ENCODE measurements around the gene FCRL2.

FCRL2 gene

GRCh38 chr1:157770442-157771043 lies 6.4 kb downstream of the FCRL2 start:
- TF ChIP-seq OSR1 (CRISPR knock-in tag; IDR thresholded peaks at IDR 0.05) = no peak
- no peak for TF ChIP-seq TOX (CRISPR knock-in tag; IDR thresholded peaks at IDR 0.05; ENCODE audit: borderline replicate concordance)
- TF ChIP-seq ZFP30 (CRISPR knock-in tag; IDR thresholded peaks at IDR 0.05) = no peak
- TF ChIP-seq CSRNP3 (CRISPR knock-in tag; IDR thresholded peaks at IDR 0.05) = no peak
- no peak for TF ChIP-seq ZC3H10 (CRISPR knock-in tag; IDR thresholded peaks at IDR 0.05)
- TF ChIP-seq PATZ1 (CRISPR knock-in tag; IDR thresholded peaks at IDR 0.05; ENCODE audit: borderline replicate concordance) = no peak
- no peak for TF ChIP-seq ZFP3 (CRISPR knock-in tag; IDR thresholded peaks at IDR 0.05)
- no peak for TF ChIP-seq TCF4 (CRISPR knock-in tag; IDR thresholded peaks at IDR 0.05; ENCODE audit: borderline replicate concordance)
- TF ChIP-seq ZNF565 (CRISPR knock-in tag; conservative IDR thresholded peaks at IDR 0.05; ENCODE audit: low read depth) = no peak
- TF ChIP-seq CSDC2 (CRISPR knock-in tag; IDR thresholded peaks at IDR 0.05) = no peak
- ATAC-seq = peak; percentile 54; the same call in 1 of the 3 replicates

GRCh38 chr1:157766792-157767191 lies 10.1 kb downstream of the FCRL2 start:
- no peak for TF ChIP-seq TSHZ2 (CRISPR knock-in tag; IDR thresholded peaks at IDR 0.05)
- no peak for TF ChIP-seq ZFP3 (CRISPR knock-in tag; IDR thresholded peaks at IDR 0.05)
- TF ChIP-seq CSDC2 (CRISPR knock-in tag; IDR thresholded peaks at IDR 0.05) = no peak
- TF ChIP-seq PATZ1 (CRISPR knock-in tag; IDR thresholded peaks at IDR 0.05; ENCODE audit: borderline replicate concordance) = no peak
- TF ChIP-seq PPARA (CRISPR knock-in tag; IDR thresholded peaks at IDR 0.05; ENCODE audit: borderline replicate concordance) = no peak
- no peak for TF ChIP-seq TOX (CRISPR knock-in tag; IDR thresholded peaks at IDR 0.05; ENCODE audit: borderline replicate concordance)
- TF ChIP-seq RARB (CRISPR knock-in tag; IDR thresholded peaks at IDR 0.05) = no peak
- no peak for TF ChIP-seq SNAI2 (CRISPR knock-in tag; IDR thresholded peaks at IDR 0.05)
- no peak for TF ChIP-seq CREB5 (CRISPR knock-in tag; IDR thresholded peaks at IDR 0.05; ENCODE audit: low read depth)
- no peak for TF ChIP-seq POU6F1 (CRISPR knock-in tag; IDR thresholded peaks at IDR 0.05; ENCODE audit: borderline replicate concordance, low read depth)
- TF ChIP-seq ZFP30 (CRISPR knock-in tag; IDR thresholded peaks at IDR 0.05) = no peak
- no peak for TF ChIP-seq OSR1 (CRISPR knock-in tag; IDR thresholded peaks at IDR 0.05)
- no peak for TF ChIP-seq ZNF8 (CRISPR knock-in tag; IDR thresholded peaks at IDR 0.05)
- no peak for TF ChIP-seq ESRRG (CRISPR knock-in tag; IDR thresholded peaks at IDR 0.05)
- no peak for TF ChIP-seq TCF4 (CRISPR knock-in tag; IDR thresholded peaks at IDR 0.05; ENCODE audit: borderline replicate concordance)
- no peak for TF ChIP-seq ISL1 (CRISPR knock-in tag; IDR thresholded peaks at IDR 0.05)
- TF ChIP-seq BACH2 (CRISPR knock-in tag; IDR thresholded peaks at IDR 0.05; ENCODE audit: borderline replicate concordance) = no peak
- TF ChIP-seq GLIS3 (CRISPR knock-in tag; IDR thresholded peaks at IDR 0.05) = no peak
- no peak for ATAC-seq
